ENCODE measurements around the gene CUX1.
"Not testable (repeated sequence)": the region's sequence is repeated elsewhere in the genome, so short reads cannot be mapped to it uniquely, and the experiment has no call there.

The CUX1 gene

GRCh38 chr7:102132209-102132752 lies 314.9 kb downstream of the CUX1 start:
- Histone ChIP-seq H3K9me3 (replicated peaks; ENCODE audit: insufficient read depth, low read length) (no peaks in the 10 kb centered on the region), H3K4me2 (ENCODE audit: low read depth, low read length) (no peak overlapping the region), H3K4me3 (ENCODE audit: low read length) (no peak overlapping the region), H3K36me3 (replicated peaks; ENCODE audit: insufficient read depth, low read length) (no peaks in the 10 kb centered on the region), H3F3A (ENCODE audit: insufficient read depth, low read length) (no peaks in the 10 kb centered on the region), H3K27ac (ENCODE audit: low read length) (no peak overlapping the region), H3K9ac (ENCODE audit: low read length) (no peak overlapping the region), H4K20me1 (ENCODE audit: insufficient read depth, low read length) (no peaks in the 10 kb centered on the region), H3K9me2 (replicated peaks; ENCODE audit: insufficient read depth, low read length) (no peaks in the 10 kb centered on the region), H3K79me2 (ENCODE audit: low read length) (no peaks in the 10 kb centered on the region), H2AFZ (ENCODE audit: low read length) (no peak overlapping the region), H3K27me3 (replicated peaks; ENCODE audit: insufficient read depth, low read length) (no peaks in the 10 kb centered on the region), H3K4me1 (ENCODE audit: low read length) (no peaks in the 10 kb centered on the region)
- DNase-seq: no peak
- TF ChIP-seq EZH2phosphoT487 (IDR thresholded peaks at IDR 0.05; ENCODE audit: low read length): no peak
- TF ChIP-seq CTCF (IDR thresholded peaks at IDR 0.05; ENCODE audit: low read length): no peak
- TF ChIP-seq EZH2 (optimal IDR thresholded peaks at IDR 0.05; ENCODE audit: low read depth, low read length): no peak

- Histone ChIP-seq H3K9ac (ENCODE audit: low read length) (no peak overlapping the region), H3K4me3 (ENCODE audit: low read length) (no peak overlapping the region), H4K20me1 (ENCODE audit: insufficient read depth, low read length) (no peaks in the 10 kb centered on the region), H3K9me2 (replicated peaks; ENCODE audit: insufficient read depth, low read length) (no peaks in the 10 kb centered on the region), H3K4me1 (ENCODE audit: low read length) (peaks cover 15% of the 10 kb centered on the region), H3K27ac (ENCODE audit: low read length) (no peak overlapping the region), H3K27me3 (replicated peaks; ENCODE audit: insufficient read depth, low read length) (no peaks in the 10 kb centered on the region), H2AFZ (ENCODE audit: low read length) (no peak overlapping the region), H3K4me2 (ENCODE audit: low read depth, low read length) (no peak overlapping the region), H3F3A (ENCODE audit: insufficient read depth, low read length) (peaks cover 9% of the 10 kb centered on the region), H3K9me3 (replicated peaks; ENCODE audit: insufficient read depth, low read length) (no peaks in the 10 kb centered on the region), H3K36me3 (replicated peaks; ENCODE audit: insufficient read depth, low read length) (no peaks in the 10 kb centered on the region), H3K79me2 (ENCODE audit: low read length) (no peaks in the 10 kb centered on the region)
- no peak for DNase-seq
- TF ChIP-seq EZH2 (optimal IDR thresholded peaks at IDR 0.05; ENCODE audit: low read depth, low read length) (no peak), CTCF (IDR thresholded peaks at IDR 0.05; ENCODE audit: low read length) (no peak), EZH2phosphoT487 (IDR thresholded peaks at IDR 0.05; ENCODE audit: low read length) (no peak)
Measured at GRCh38 chr7:102138676-102139075, 321.2 kb downstream of the CUX1 start.

GRCh38 chr7:102140952-102141370 lies 323.5 kb downstream of the CUX1 start:
- peak; percentile 79 for DNase-seq

GRCh38 chr7:102142433-102142832 lies 325.0 kb downstream of the CUX1 start:
- H3K9me2 ChIP-seq (replicated peaks; ENCODE audit: insufficient read depth, low read length); H4K20me1 ChIP-seq (ENCODE audit: insufficient read depth, low read length); H3K27ac ChIP-seq (ENCODE audit: low read length); DNase-seq; H3F3A ChIP-seq (ENCODE audit: insufficient read depth, low read length); H3K9ac ChIP-seq (ENCODE audit: low read length); H3K36me3 ChIP-seq (replicated peaks; ENCODE audit: insufficient read depth, low read length); H3K79me2 ChIP-seq (ENCODE audit: low read length); H2AFZ ChIP-seq (ENCODE audit: low read length); H3K4me3 ChIP-seq (ENCODE audit: low read length); H3K4me2 ChIP-seq (ENCODE audit: low read depth, low read length); H3K27me3 ChIP-seq (replicated peaks; ENCODE audit: insufficient read depth, low read length); H3K9me3 ChIP-seq (replicated peaks; ENCODE audit: insufficient read depth, low read length): not testable (repeated sequence)
- peaks cover 15% of the 10 kb centered on the region for H3K4me1 ChIP-seq (ENCODE audit: low read length)

More at GRCh38 chr7:102140952-102141370, 323.5 kb downstream of the CUX1 start:
- H3K36me3 ChIP-seq (replicated peaks; ENCODE audit: insufficient read depth, low read length): no peaks in the 10 kb centered on the region
- no peaks in the 10 kb centered on the region for H4K20me1 ChIP-seq (ENCODE audit: insufficient read depth, low read length)
- H3K9me3 ChIP-seq (replicated peaks; ENCODE audit: insufficient read depth, low read length): no peaks in the 10 kb centered on the region
- H3K9me2 ChIP-seq (replicated peaks; ENCODE audit: insufficient read depth, low read length): no peaks in the 10 kb centered on the region
- peaks cover 9% of the 10 kb centered on the region for H3F3A ChIP-seq (ENCODE audit: insufficient read depth, low read length)
- H3K4me2 ChIP-seq (ENCODE audit: low read depth, low read length): peak overlapping the region; percentile 49
- peaks cover 15% of the 10 kb centered on the region for H3K4me1 ChIP-seq (ENCODE audit: low read length)
- peak overlapping the region; percentile 51; the same call in 1 of the 2 replicates for H3K27ac ChIP-seq (ENCODE audit: low read length)
- H3K9ac ChIP-seq (ENCODE audit: low read length): no peak overlapping the region; the same call in 1 of the 2 replicates
- no peak for TF ChIP-seq EZH2phosphoT487 (IDR thresholded peaks at IDR 0.05; ENCODE audit: low read length)
- no peak for TF ChIP-seq CTCF (IDR thresholded peaks at IDR 0.05; ENCODE audit: low read length)
- H3K27me3 ChIP-seq (replicated peaks; ENCODE audit: insufficient read depth, low read length): no peaks in the 10 kb centered on the region
- no peaks in the 10 kb centered on the region for H3K79me2 ChIP-seq (ENCODE audit: low read length)
- H3K4me3 ChIP-seq (ENCODE audit: low read length): peak overlapping the region; percentile 1
- no peak overlapping the region for H2AFZ ChIP-seq (ENCODE audit: low read length)

Data from MM.1S (cell line).